K562 (cell line): Measurements from ENCODE around the gene GTPBP6. TPM values are rescaled to one million over a fixed set of nuclear protein-coding genes. Genes with fewer than 3 reads are reported as not detected.

Source experiments
- ATAC-seq: fragments of 200-7000 bp; cut with Tn5 transposase; 3 replicates; pipeline ENCODE4 v1.9.1; 2020; ENCODE audit warnings: moderate library complexity
- BruUV-seq: library from RNA; stranded (reverse); fragments of 400-500 nt; replicated peaks from 2 replicates; lab custom pipeline; 2021; lab: Mats Ljungman, UMichigan
- CTCF ChIA-PET: fragments of 300-600 bp; formaldehyde crosslinking; extraction: SDS; loops from one replicate; lab custom pipeline; 2021; ENCODE audit warnings: low intra/inter-chr PET ratio; lab: Yijun Ruan, JAX
- POLR2A ChIA-PET: fragments of 300-600, 350-650 bp; sonication (Branson Sonifier 250); formaldehyde crosslinking; extraction: SDS; loops from one replicate; lab custom pipeline; 2021; ENCODE audit warnings: antibody characterized with exemption, inconsistent platforms; lab: Yijun Ruan, JAX
- DNase-seq, 4 experiments: peaks; one replicate each; pipeline versions ENCODE4 v3.0.0 to v3.0.0-alpha.2; 2011 to 2018; ENCODE audit warnings: low spot score in 3 of 4, mixed read lengths in 3 of 4; ENCODE audit errors: extremely low read depth in 1 of 4
- FAIRE-seq: peaks from 2 replicates; lab custom pipeline; 2011; peaks lifted over from hg19 to GRCh38; lab: Jason Lieb, UNC
- H2AFZ ChIP-seq: 2 replicates; pipeline ENCODE4 v1.6.0; 2011; ENCODE audit warnings: low read depth, low read length, control low read depth, inconsistent platforms
- H3K27ac ChIP-seq: fragments of 200-600 bp; 3 replicates; pipeline ENCODE4 v1.8.0; 2011; ENCODE audit warnings: low read depth, mild to moderate bottlenecking, control low read depth, inconsistent platforms, low read length, moderate library complexity, mixed read lengths; ENCODE audit errors: extremely low read depth
- H3K27me3 ChIP-seq, 2 experiments: fragments of 300-600 bp in 1 of 2; 2 replicates in 1 of 2; 3 replicates in 1 of 2; pipeline versions ENCODE4 v1.6.0 to v1.8.0; 2011; ENCODE audit warnings: inconsistent platforms in 2 of 2, low read length in 2 of 2, mild to moderate bottlenecking in 1 of 2, mixed read lengths in 1 of 2, moderate library complexity in 1 of 2; ENCODE audit not compliant: control insufficient read depth in 2 of 2, insufficient read depth in 2 of 2
- H3K36me3 ChIP-seq: fragments of 300-600 bp; 3 replicates; pipeline ENCODE4 v1.8.0; 2011; ENCODE audit warnings: mild to moderate bottlenecking, low read length, inconsistent platforms; ENCODE audit not compliant: control insufficient read depth, insufficient read depth
- H3K4me1 ChIP-seq, 2 experiments: fragments of 200-600 bp in 1 of 2; replicated peaks in 1 of 2; 2 replicates in 1 of 2; 3 replicates in 1 of 2; pipeline versions ENCODE4 v1.5.1 to v1.8.0; 2011; ENCODE audit warnings: inconsistent platforms in 2 of 2, low read length in 2 of 2, mild to moderate bottlenecking in 1 of 2, mixed read lengths in 1 of 2, moderate library complexity in 1 of 2; ENCODE audit not compliant: control insufficient read depth in 2 of 2, insufficient read depth in 2 of 2
- H3K4me2 ChIP-seq: 2 replicates; pipeline ENCODE4 v1.6.1; 2011; ENCODE audit warnings: low read length, control low read depth, inconsistent platforms, mixed read lengths; ENCODE audit not compliant: insufficient read depth
- H3K4me3 ChIP-seq: fragments of 200-600 bp; sonication (generic), shearing (Covaris generic); 2 replicates; pipeline ENCODE4 v1.5.1; 2016; ENCODE audit warnings: control low read depth, inconsistent platforms
- H3K79me2 ChIP-seq: fragments of 200-600 bp; 3 replicates; pipeline ENCODE4 v1.8.0; 2011; ENCODE audit warnings: low read length, inconsistent platforms; ENCODE audit not compliant: control insufficient read depth, insufficient read depth
- H3K9ac ChIP-seq, 2 experiments: 2 replicates each; pipeline versions ENCODE4 v1.6.0 to v1.6.1; 2011; ENCODE audit warnings: low read depth in 2 of 2, low read length in 2 of 2, control low read depth in 1 of 2, inconsistent platforms in 1 of 2, mild to moderate bottlenecking in 1 of 2, mixed read lengths in 1 of 2; ENCODE audit not compliant: insufficient read depth in 1 of 2
- H3K9me1 ChIP-seq: one replicate; pipeline ENCODE4 v1.6.0; 2011; ENCODE audit warnings: inconsistent platforms, mild to moderate bottlenecking, low read length, moderate library complexity; ENCODE audit not compliant: control insufficient read depth, insufficient read depth
- H3K9me3 ChIP-seq: replicated peaks from 2 replicates; pipeline ENCODE4 v1.5.1; 2011; ENCODE audit warnings: low read depth, low read length, inconsistent platforms; ENCODE audit not compliant: control insufficient read depth, insufficient read depth
- H4K20me1 ChIP-seq: replicated peaks from 2 replicates; pipeline ENCODE4 v1.6.1; 2011; ENCODE audit warnings: low read length, inconsistent platforms, mixed read lengths; ENCODE audit not compliant: control insufficient read depth, insufficient read depth
- ADNP ChIP-seq: fragments of 200-800 bp; sonication (Bioruptor generic); IDR thresholded peaks from 2 replicates; pipeline ENCODE4 v1.6.1; 2016; ENCODE audit warnings: missing genetic modification characterization, missing compliant biosample characterization
- CGGBP1 ChIP-seq: fragments of 250-450 bp; sonication (Bioruptor Pico); IDR thresholded peaks from 2 replicates; pipeline ENCODE4 v1.9.0; 2021; ENCODE audit warnings: mild to moderate bottlenecking
- DNMT1 ChIP-seq: fragments of 450-650 bp; IDR thresholded peaks from 2 replicates; pipeline ENCODE4 v1.6.1; 2016; ENCODE audit warnings: antibody characterized with exemption, mild to moderate bottlenecking
- ELF4 ChIP-seq: fragments of 450-650 bp; formaldehyde crosslinking; IDR thresholded peaks from 2 replicates; pipeline ENCODE4 v1.4.0; 2022; ENCODE audit warnings: missing genetic modification characterization
- EWSR1 ChIP-seq: fragments of 450-650 bp; IDR thresholded peaks from 2 replicates; pipeline ENCODE4 v1.6.1; 2018; ENCODE audit warnings: borderline replicate concordance, mild to moderate bottlenecking, low read depth, moderate library complexity; ENCODE audit not compliant: partially characterized antibody
- FOS ChIP-seq: IDR thresholded peaks from 3 replicates; pipeline ENCODE4 v1.6.1; 2011; ENCODE audit not compliant: insufficient read length; ENCODE audit errors: extremely low read depth
- FOXJ3 ChIP-seq: sonication (generic); formaldehyde crosslinking; IDR thresholded peaks from 2 replicates; pipeline ENCODE4 v1.4.0; 2020; ENCODE audit warnings: mild to moderate bottlenecking, missing genetic modification reagents
- ID3 ChIP-seq, 2 experiments: fragments of 250-450 bp in 1 of 2; fragments of 450-650 bp in 1 of 2; sonication (Bioruptor Pico) in 1 of 2; IDR thresholded peaks; 2 replicates each; pipeline versions ENCODE4 v1.6.1 to v1.8.0; 2016 to 2021; ENCODE audit warnings: mild to moderate bottlenecking in 2 of 2, moderate library complexity in 2 of 2, missing compliant biosample characterization in 1 of 2, missing genetic modification characterization in 1 of 2
- IFI16 ChIP-seq: fragments of 250-450 bp; sonication (Bioruptor Pico); IDR thresholded peaks from 2 replicates; pipeline ENCODE4 v2.1.2; 2022; ENCODE audit warnings: mild to moderate bottlenecking, inconsistent platforms
- TGIF2 ChIP-seq: sonication (generic); formaldehyde crosslinking; IDR thresholded peaks from 2 replicates; pipeline ENCODE4 v1.8.1; 2022; ENCODE audit warnings: mild to moderate bottlenecking, missing genetic modification reagents, moderate library complexity
- ZNF165 ChIP-seq: fragments of 250-450 bp; sonication (Bioruptor Pico); IDR thresholded peaks from 2 replicates; pipeline ENCODE4 v1.4.0; 2020; ENCODE audit warnings: borderline replicate concordance
- WGBS: fragments of 100-300 bp; shearing (Covaris generic); methylation state at CpG from one replicate; pipeline ENCODE4 v1.1.6; 2016; ENCODE audit warnings: low coverage, mixed read lengths; ENCODE audit not compliant: insufficient coverage; ENCODE audit errors: missing lambda C conversion rate; 5-methylcytosine and 5-hydroxymethylcytosine counted together
- in situ Hi-C: fragments of 300-500 bp; cut with MboI; formaldehyde crosslinking; loops from 4 replicates; pipeline ENCODE4 v1.15.0; 2018; ENCODE audit warnings: inconsistent platforms, mixed read lengths
- intact Hi-C: fragments of 100-400 bp; cut with micrococcal nuclease; formaldehyde crosslinking; loops from 2 replicates; pipeline ENCODE4 v1.14.2; 2022
- polyA plus RNA-seq, 8 experiments: library from polyadenylated mRNA; depleted of rRNA in 4 of 8; stranded (reverse) in 5 of 8; unstranded in 3 of 8; fragments of >200 nt; fragmentation: Nextera tagmentation in 2 of 8; fragmentation: Illumina TruSeq in 1 of 8; extraction: Ambion mirVana in 2 of 8; extraction: Trizol in 1 of 8; gene quantifications; 2 replicates each; pipeline versions ENCODE4 v1.2.1 to v1.2.3, GENCODE V29; 2011 to 2014; ENCODE audit warnings: inconsistent platforms in 1 of 8, missing spikeins in 1 of 8
- total RNA-seq, 7 experiments: library from RNA; depleted of rRNA in 6 of 7; stranded (reverse); fragments of >200 nt in 6 of 7; fragmentation: Illumina TruSeq in 2 of 7; extraction: Trizol in 2 of 7; gene quantifications; 2 replicates each; pipeline versions ENCODE4 v1.2.1 to v1.2.3, GENCODE V29; 2011 to 2021; ENCODE audit warnings: low replicate concordance in 1 of 7

The GTPBP6 gene
- total and polyA plus RNA-seq, 9 of the 15 experiments (the other 6 are each of a cell fraction or from before 2014, with no cell fraction given) = 0.24 to 35.2 (median 8.0) TPM

GRCh38 chrX:337331-337831 lies 18.8 kb upstream of the GTPBP6 start:
- WGBS = 92% methylated on average over 20 of the region's 38 CpGs
- no peaks in the 10 kb centered on the region for H4K20me1 ChIP-seq
- TF ChIP-seq IFI16 (CRISPR knock-in tag) = no peak
- no peaks in the 10 kb centered on the region for H3K79me2 ChIP-seq
- H3K9ac ChIP-seq = no peak overlapping the region
- in situ Hi-C loops = no loop called here
- no peak overlapping the region for H3K27ac ChIP-seq
- H3K9me3 ChIP-seq = no peaks in the 10 kb centered on the region
- ATAC-seq = no peak
- no peak overlapping the region for H3K4me2 ChIP-seq
- H3K36me3 ChIP-seq = no peaks in the 10 kb centered on the region
- no peak for FAIRE-seq
- no TSS peak for BruUV-seq
- no peak for DNase-seq
- no peak overlapping the region for H2AFZ ChIP-seq
- H3K27me3 ChIP-seq = no peaks in the 10 kb centered on the region
- CTCF ChIA-PET = no interaction called here
- intact Hi-C loops = no loop called here
- H3K4me1 ChIP-seq = peaks cover 0 to 3% of the 10 kb centered on the region in 2 experiments; a peak in 2 of 5 replicates
- no peaks in the 10 kb centered on the region for H3K9me1 ChIP-seq
- H3K4me3 ChIP-seq = no peak overlapping the region
- POLR2A ChIA-PET = no interaction called here

- POLR2A ChIA-PET = no interaction called here
- 64% methylated on average over 8 of the region's 21 CpGs for WGBS
- in situ Hi-C loops = no loop called here
- TF ChIP-seq ID3 (CRISPR knock-in tag; IDR thresholded peaks at IDR 0.05) (no peak), ID3 (tag; IDR thresholded peaks at IDR 0.05) (no peak), DNMT1 (no peak), FOXJ3 (CRISPR knock-in tag) (no peak), ZNF165 (CRISPR knock-in tag) (no peak), EWSR1 (no peak), CGGBP1 (CRISPR knock-in tag) (no peak), TGIF2 (no peak), ADNP (no peak), FOS (no peak), ELF4 (CRISPR knock-in tag) (no peak)
These were observed 17.6 kb upstream of the GTPBP6 start for GRCh38 chrX:336227-336626.

More at GRCh38 chrX:336227-336626, 17.6 kb upstream of the GTPBP6 start:
- Histone ChIP-seq H3K4me3 (no peak overlapping the region), H2AFZ (no peak overlapping the region), H3K4me1 (peaks cover 0 to 4% of the 10 kb centered on the region in 2 experiments; a peak in 2 of 5 replicates), H4K20me1 (no peaks in the 10 kb centered on the region), H3K9ac (no peak overlapping the region), H3K9me3 (no peaks in the 10 kb centered on the region), H3K27ac (no peak overlapping the region), H3K36me3 (no peaks in the 10 kb centered on the region), H3K4me2 (no peak overlapping the region), H3K79me2 (no peaks in the 10 kb centered on the region), H3K27me3 (no peaks in the 10 kb centered on the region), H3K9me1 (no peaks in the 10 kb centered on the region)
- DNase-seq (no peak), FAIRE-seq (no peak), ATAC-seq (no peak)
- CTCF ChIA-PET = no interaction called here
- BruUV-seq = no TSS peak
- intact Hi-C loops = no loop called here
